Hepatic stellate cell (primary cell): Measurements from ENCODE around the gene PLCB1.
"Not testable (repeated sequence)": the region's sequence is repeated elsewhere in the genome, so short reads cannot be mapped to it uniquely, and the experiment has no call there.

Experiments used
- DNase-seq: peaks from one replicate; pipeline ENCODE4 v3.0.0; 2011; ENCODE audit warnings: low spot score

Gene PLCB1

DNA sequence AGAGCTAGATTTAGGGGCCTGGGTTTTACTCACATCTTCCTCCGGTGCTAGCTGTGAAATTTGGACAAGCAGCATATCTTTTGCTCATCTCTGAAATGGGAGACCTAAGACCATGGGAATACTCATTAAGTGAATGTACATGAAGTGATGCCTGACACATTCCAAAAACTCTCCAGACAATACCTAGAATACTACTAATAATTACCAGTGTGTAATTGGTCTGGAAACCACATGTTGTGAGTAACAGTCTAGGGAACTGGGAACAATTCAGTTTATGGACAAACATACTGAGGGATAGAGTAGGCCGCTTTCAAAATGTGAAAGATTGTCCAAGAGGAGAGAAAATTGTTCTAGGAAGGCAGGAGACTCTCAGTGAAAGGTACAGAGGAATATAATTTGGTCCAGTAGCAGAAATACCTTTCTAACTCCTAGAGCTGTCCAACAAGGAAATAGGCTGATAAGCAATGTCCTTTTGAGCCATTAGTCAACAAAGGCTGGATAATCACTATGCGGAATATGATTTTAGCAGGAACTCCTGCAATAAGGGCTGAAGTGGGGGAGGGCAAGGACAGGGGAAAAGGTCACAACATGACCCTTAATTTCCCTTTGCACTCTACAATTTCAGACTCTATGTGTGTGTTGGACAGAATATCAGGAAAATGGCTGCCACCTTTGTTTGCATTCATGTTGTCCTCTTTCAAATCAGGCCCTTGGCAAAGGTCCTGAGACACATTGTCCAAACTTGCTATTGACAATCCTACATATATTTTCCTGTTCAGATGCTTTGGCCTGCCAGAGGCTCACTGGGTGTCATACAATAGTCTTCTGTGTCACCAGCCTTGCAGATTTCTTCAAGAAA lies 315.4 kb downstream of the PLCB1 start:
- DNase-seq = no peak

DNA sequence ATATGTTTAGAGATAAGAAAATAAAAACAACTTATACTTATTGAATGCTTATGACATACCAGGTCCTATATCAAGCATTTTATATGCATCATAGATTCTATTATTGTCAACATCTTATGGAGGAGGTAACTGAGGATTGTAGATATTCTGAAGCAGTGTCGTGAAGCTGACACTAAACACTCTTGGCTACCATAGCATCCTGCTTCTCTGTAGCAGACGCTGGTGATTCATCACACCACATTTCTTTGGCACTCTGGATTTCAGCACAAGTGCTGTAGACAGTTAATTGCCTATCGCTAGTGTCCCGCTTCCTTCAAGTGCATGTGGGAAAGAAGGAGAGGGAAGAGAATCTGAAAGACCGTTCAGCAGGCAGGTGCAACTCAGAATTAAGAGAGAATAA lies 317.1 kb downstream of the PLCB1 start:
- no peak for DNase-seq

DNA sequence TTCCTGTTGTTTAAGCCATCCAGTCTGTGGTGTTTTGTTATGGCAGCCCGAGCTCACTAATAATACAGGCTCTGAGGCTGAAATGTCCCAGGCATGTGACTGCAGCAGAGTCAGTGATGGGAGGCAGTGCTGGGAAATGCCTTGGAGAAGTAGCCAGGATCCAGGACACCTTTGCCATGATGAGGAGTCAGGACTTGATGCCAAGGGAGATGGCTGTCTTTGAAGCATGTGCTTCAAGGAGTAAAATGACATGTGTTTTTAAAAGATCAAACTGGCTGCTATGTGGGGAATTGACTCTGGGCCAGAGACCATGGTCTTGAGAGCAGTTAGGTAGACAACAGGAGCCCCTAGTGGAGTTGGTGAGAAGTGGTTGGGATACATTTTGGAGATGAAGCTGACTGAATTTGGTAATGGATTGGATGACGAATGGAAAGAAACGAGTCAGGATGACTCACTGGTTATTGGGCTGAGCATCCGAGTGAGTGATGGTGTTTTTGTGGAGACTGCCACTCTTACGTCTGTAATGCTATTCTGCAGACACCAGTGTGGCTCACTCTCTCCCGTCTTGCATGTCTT lies 322.2 kb downstream of the PLCB1 start:
- peak; percentile 64 for DNase-seq

DNA sequence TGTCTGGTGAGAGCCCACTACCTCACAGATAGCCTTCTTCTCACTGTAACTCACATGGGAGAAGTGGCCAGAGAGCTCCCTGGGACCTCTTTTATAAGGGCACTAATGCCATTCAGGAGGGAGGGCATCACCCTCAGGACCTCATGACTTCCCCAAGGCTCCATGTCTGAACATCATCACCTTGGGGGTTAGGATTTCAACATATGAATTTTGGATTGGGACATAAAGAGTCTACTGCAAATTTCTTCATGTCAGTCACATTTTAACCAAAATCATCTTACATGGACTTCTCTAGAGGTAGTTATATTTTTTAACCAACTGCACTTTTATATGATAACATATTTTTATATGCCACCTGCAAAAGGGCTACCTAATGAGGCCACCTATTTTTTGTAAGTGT lies 324.7 kb downstream of the PLCB1 start:
- DNase-seq = no peak

DNA sequence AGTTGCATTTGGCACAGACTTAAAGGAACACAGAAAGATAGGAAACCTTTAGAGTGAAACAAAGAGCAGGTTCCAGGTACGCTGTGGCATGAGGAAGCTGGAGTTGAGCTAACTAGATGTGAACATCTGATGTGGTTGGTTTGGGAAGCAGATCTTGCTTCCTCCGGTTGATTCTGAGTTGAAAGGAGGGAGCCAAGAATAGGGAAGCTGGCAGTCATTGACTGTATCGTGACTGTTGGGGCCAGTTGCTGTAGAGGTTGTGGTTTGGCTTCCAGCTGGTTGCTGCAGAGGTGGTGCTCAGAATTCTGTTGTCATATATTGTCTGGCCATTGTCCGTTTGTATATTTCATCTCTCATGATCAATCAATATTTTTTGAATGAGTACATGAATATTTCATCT lies 325.9 kb downstream of the PLCB1 start:
- no peak for DNase-seq

DNA sequence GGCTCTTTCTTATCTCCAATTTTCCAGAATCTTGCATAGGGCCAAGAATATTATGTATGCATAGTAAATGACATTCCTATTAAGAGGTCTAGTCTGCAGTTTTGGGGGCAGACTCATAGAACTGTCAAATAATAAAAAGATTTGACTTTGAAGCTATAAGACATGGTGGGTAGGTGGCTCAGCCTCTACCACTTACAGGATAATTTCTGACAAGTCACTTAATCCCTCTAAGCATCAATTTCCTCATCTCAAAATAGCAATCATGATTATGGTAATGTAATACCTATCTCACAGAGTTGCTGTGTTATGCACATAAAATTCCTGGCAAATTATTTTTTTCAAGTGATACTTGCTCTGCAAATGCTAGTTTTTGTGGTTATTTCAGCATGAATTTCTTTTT lies 329.1 kb downstream of the PLCB1 start:
- no peak for DNase-seq

DNA sequence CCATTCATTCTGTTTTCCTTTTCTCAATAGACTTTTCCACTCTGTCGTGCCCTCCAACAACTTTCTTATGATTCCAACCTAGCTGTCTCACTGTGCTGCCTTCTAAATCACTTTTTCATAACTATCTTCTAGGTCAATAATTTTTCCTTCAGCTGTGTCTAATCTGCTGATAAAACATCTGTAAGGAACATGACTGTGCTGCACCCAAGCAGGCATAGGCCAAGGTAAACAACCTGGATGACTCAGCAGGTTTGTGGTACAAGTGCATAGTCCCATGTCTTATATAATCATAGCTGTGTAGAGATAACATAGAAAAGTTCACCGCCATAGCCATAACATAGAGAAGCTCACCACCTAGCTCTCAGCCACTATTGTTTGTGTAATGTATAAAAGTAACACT lies 332.3 kb downstream of the PLCB1 start:
- no peak for DNase-seq

DNA sequence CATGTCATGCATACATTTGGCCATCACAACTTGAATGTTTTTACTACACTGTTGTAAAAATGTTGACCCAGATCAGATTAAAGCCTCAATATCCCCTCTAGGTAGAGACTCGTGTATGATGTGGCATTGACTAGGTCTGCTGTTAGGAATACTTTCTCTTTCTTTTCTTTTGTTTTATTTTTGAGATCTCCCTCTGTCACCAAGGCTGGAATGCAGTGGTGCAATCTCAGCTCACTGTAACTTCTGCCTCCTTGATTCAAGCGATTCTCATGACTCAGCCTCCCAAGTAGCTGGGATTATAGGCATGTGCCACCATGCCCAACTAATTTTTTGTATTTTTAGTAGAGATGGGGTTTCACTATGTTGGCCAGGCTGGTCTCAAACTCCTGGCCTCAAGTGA lies 334.7 kb downstream of the PLCB1 start:
- DNase-seq = not testable (repeated sequence)

DNA sequence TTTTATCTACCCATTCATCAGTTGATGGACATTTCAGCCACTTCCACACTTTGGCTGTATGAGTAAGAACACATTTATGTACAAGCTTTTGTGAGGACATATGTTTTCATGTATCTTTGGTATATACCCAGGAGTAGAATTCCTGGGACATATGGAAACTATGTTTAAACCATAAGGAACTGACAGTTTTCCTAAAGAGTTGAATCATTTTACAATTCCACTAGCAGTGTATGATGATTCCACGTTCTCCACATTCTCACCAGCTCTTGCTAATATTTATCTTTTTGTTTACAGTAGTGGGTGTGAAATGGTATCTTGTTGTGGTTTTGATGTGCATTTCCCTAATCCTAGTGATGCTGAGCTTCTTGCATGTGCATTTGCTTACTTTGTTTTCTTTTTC lies 338.1 kb downstream of the PLCB1 start:
- DNase-seq = no peak

DNA sequence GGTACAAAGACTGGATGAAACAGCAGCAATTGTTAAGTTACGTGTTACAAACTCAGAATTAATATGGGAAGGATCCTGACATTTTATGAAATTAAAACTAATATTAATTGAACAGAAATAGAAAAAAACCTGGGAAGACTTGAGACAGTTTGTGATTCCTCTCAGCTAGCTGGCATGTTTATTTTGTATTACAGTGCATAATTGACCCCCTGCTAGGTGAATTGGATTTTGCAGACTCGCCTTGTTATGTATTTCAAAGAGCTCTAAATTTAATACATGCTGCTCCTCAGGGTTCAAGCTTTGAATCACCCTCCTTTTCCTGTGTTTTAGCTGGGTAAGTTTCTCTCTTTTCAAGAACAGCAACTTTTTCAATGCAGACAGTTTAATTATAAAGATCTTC lies 339.4 kb downstream of the PLCB1 start:
- DNase-seq = no peak

DNA sequence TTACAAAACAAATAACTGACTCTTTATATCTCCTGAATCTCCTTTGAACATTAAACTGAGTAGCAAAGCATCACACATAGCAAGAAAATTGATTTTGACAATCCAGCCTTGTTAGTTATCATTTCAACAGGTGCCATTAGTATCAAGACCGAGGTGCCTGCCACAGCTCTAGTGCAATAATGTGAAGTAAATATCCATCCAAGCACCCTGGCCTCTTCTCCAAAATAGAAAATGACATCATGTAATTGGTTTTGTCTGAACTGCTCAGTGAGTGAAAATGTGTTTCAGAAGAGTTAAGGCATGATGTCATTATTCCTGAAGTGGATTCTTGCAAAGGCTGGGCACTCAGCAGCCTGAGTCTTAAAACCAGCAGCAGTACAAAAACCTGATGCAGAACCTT lies 341.4 kb downstream of the PLCB1 start:
- peak; percentile 3 for DNase-seq

DNA sequence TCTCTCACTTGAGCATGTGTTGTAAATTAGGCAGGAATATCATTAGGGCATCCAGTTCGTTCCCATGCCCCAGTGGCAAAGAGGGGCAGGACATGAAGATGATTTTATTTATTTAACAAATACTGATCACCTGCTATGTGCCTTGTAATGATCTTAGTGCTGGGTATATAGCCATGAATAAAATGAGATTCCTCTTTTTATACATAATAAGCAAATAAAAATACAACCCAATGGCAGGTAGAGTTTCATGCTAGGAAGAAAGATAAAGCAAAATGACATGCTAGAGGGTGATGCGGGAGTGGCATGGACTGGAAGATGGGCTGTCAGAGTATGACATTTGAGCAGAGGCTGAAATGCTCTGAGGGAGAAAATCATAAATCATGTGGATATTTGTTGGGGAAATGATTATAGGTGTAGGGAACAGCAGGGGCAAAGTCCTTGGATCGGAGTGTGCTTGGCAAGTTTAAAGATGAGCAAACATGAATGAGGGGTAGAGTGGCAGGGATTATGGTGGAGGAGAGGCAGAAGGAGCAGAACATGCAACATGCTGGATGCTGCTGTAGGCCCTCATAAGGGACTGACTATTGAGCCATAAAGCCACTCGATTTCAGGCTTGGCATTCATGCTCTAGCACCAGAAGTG lies 342.1 kb downstream of the PLCB1 start:
- no peak for DNase-seq

DNA sequence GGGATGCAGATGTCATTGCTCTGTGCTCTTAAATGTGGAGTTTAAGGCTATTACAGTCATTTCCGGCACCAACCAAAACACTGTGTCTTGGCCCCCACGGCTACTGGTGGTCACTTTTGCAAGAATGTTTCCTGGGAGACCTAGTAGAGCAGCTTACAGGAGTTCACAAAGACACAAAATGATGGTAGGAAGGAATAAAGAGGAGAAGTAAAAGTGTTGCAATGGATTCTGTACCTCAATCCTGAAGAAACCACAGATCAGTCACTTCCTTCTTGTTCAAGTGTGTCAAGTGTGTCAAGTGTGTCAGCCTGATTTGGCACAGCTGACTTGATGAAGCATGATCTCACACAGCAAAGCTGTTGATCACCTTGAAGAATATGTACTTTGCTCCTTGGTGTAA lies 344.0 kb downstream of the PLCB1 start:
- DNase-seq = no peak

DNA sequence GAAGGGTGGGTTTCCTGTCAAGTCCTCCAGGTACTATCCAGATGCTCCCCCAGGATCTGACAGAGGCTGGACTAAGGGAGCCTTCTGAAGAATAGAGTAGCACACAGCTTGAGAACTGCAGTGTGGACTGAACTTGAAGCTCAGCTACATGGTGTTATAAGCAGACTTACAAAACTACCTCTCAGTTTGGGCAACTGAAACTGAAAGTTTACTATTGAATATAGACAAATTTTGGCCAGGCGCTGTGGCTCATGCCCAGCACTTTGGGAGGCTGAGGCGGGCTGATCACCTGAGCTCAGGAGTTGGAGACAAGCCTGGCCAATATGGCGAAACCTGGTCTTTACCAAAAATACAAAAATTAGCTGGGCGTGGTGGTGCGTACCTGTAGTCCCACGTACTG lies 348.5 kb downstream of the PLCB1 start:
- DNase-seq = no peak

DNA sequence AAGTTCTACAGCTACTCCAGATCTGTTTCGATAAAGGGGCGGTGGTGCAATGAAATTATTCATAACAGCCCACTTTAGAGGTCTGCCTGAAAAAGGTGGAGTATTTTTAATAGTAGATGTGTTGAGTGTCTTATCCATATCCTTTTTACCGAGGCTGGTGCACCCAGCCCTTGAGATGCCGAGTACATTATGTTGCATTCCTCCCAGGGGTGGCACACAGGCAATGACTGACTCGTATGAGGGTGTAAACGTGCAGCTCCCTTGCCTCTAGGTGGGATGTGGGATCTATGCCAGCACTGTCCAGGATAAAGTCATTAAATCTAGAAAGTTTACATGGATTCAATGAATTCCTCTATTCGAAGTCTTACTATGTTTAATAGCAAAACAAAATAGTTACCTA lies 355.6 kb downstream of the PLCB1 start:
- DNase-seq = no peak

DNA sequence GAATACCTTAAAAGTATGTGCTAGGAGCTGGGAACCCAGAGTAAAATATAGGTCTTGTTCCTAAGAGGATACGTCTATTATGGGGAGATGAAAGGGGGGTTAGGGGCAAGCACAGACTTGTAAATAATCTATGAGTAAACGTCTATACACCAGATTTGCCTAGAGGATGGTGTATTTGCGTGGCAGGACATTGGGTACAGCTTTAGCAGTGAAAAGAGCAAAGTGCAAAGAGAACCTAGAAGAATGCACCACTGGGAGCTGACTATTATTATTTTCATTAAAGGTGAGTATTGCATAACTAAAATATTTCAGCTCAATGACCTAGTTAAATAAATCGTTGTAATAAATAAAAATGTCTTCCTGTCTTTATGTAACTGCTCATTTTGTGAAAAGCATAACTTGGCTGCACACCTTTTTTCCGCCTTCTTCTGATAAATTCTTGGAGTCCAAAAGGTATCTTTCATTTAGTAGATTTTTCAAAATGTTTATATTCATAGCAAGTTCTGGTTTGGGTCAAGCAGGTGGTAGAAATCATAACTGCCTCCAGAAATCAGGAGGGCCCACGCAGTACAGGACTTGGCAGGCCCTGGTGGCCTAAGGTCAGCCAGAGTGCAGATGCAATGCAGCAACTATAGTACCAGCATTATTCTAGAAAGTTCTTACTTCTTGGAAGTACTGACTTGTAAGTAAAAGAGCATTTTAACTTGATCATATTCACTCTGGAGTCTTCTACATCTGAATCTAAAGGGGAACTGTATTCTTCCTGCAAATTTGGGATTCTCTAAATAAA lies 357.2 kb downstream of the PLCB1 start:
- no peak for DNase-seq

DNA sequence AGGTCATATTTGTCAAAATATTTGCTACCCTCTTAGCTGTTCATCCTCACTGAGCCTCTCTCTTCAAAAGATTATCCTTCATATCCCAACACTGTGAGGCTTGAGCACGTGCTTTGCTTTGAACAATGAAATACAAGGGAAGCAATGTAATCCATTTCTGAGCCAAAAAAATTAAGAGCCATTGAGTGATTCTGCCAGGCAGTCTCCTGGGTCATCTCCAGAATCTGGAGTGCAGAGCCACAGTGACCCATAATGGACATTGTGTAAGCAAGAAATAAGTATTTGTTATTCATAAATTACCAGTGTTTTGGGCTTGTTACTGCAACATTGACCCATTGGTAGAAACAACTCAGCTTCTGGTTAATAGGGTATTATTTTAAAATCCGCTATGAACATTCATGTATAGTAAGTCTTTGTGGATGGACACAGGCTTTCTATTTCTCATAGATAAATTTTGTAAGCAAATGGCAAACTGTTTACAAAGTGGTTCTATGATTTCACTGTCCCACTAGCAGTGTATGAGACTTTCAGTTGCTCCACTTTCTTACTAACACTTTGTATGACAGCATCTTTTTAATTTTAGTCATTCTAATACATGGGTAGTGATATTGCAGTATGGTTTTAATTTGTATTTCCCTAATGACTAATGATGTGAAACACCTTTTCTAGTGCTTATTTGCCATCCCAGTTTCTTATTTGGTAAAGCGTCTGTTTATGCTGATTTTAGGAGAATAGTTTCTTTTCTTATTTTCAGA lies 358.2 kb downstream of the PLCB1 start:
- no peak for DNase-seq

DNA sequence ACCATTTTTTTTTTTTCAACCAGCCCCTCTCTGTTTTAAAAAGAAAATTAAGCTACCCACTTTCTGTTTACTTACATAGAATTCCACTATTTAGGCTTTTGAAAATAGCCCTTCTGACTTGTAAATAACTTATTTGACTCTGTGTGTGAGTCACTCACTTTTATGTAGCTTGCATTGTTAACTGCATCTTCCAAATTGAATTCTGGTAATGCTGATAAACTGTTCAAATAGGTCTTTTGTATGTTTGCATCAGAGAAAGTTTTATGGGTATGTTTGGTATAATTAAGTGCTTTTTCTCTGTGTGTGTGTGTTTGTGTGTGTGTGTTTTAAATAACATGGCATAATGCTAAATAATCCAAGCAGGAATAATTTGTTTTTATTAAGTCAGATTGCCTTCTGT lies 360.1 kb downstream of the PLCB1 start:
- no peak for DNase-seq

DNA sequence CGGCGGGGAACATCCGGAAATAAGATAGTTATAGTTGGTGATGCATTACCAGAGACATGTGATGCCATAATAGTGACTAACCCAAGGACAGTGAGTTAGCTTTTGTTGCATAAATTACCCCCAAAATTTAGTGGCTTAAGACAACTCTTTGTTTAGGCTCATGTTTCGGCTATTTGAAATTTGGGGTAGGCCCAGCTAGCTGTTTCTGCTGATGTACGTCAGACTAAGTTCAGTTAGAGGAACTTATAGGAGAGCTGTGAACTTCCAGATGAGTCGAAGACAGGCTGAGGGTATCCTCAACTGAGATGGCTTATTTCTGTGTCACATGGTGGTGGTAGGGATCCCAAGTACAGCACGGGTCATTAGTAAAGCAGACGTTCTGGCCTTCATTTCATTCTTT lies 366.5 kb downstream of the PLCB1 start:
- no peak for DNase-seq

DNA sequence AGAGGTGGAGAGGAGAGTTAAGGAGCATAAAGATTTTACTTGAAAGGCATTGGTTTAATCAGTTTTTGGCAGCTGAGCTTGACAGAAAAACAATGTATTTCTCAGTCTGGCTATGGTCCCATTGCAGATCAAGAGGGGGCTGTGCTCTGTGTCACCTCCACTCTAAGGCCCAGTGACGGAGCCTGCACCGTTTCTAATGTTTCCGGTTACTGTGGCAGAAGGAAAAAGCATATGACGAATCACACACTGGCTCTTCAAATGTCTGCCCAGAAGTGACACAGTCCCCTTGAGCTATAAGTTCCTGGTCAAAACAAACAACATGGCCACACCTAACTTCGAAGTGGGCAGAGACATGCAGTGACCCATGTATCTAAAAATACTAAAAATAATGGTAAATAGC lies 372.0 kb downstream of the PLCB1 start:
- no peak for DNase-seq

DNA sequence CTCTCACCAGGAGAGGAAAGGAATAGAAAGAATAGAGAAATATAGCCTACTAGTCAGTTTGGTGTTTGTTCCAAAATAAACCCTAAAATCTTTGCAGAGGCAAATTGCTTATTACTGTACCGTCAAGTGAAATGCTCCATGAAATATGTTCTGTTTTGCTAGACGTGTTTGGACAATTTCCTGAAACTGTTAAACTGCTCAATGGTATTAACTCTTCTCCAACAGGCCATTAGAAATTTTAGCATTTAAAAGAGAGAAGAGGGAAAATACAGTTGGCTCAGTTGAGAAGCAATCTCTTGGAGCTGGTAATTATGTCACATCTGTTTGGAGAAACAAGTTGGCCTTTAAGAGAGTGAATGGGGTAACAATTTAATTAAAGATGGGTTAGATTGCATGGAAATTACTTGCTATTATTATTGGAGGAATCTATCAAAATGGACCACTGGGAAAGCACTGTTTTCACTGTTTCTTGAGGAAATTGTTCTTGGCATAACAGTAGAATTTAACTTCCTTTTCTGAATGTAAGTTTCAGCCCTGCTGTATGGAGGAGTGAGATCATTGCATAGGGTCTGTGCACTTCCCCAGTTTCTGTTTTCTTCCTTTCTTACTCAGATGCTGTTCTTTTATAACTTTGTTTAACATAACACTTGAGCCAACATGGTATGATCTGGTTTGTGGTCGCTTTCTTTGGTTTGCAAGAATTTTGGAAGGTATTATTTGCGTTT lies 373.6 kb downstream of the PLCB1 start:
- no peak for DNase-seq
